HepG2 (cell line): ENCODE results near the gene RASSF4.

Experiments
- HDAC2 ChIP-seq: sonication (generic); formaldehyde crosslinking; IDR thresholded peaks from 2 replicates; pipeline ENCODE4 v1.4.0; 2020; ENCODE audit warnings: missing genetic modification reagents
- HNRNPUL1 ChIP-seq: fragments of 200-400 bp; formaldehyde crosslinking; IDR thresholded peaks from 2 replicates; pipeline ENCODE4 v1.6.1; 2017; ENCODE audit warnings: low read depth, mild to moderate bottlenecking, low read length, moderate library complexity
- PHF8 ChIP-seq: sonication (generic); formaldehyde crosslinking; IDR thresholded peaks from 2 replicates; pipeline ENCODE4 v1.5.0; 2020; ENCODE audit warnings: missing genetic modification reagents
- RAD21 ChIP-seq: fragments of 450-650 bp; formaldehyde crosslinking; IDR thresholded peaks from 2 replicates; pipeline ENCODE4 v1.5.0; 2020; ENCODE audit warnings: mild to moderate bottlenecking
- SMYD3 ChIP-seq: sonication (generic); formaldehyde crosslinking; IDR thresholded peaks from 2 replicates; pipeline ENCODE4 v1.8.1; 2023; ENCODE audit warnings: mild to moderate bottlenecking, missing genetic modification reagents
- ZFX ChIP-seq: sonication (generic); formaldehyde crosslinking; IDR thresholded peaks from 2 replicates; pipeline ENCODE4 v1.4.0; 2020; ENCODE audit warnings: mild to moderate bottlenecking, low read depth, missing genetic modification reagents, moderate library complexity
- TF ChIP-seq, protein P1 (sequence below): sonication (generic); formaldehyde crosslinking; IDR thresholded peaks from 2 replicates; pipeline ENCODE4 v1.8.0; 2022; ENCODE audit warnings: mild to moderate bottlenecking, missing genetic modification reagents; ENCODE audit not compliant: insufficient replicate concordance
- TF ChIP-seq, protein P2 (sequence below): IDR thresholded peaks from 2 replicates; pipeline ENCODE4 v1.6.1; 2018; ENCODE audit warnings: missing genetic modification reagents
- TF ChIP-seq, protein P3 (sequence below): sonication (generic); formaldehyde crosslinking; IDR thresholded peaks from 2 replicates; pipeline ENCODE4 v1.5.1; 2020; ENCODE audit warnings: missing genetic modification reagents, mild to moderate bottlenecking, borderline replicate concordance
- TF ChIP-seq, protein P4 (sequence below): sonication (generic); formaldehyde crosslinking; IDR thresholded peaks from 2 replicates; pipeline ENCODE4 v1.5.1; 2020; ENCODE audit warnings: missing genetic modification reagents, mild to moderate bottlenecking, borderline replicate concordance

DNA sequence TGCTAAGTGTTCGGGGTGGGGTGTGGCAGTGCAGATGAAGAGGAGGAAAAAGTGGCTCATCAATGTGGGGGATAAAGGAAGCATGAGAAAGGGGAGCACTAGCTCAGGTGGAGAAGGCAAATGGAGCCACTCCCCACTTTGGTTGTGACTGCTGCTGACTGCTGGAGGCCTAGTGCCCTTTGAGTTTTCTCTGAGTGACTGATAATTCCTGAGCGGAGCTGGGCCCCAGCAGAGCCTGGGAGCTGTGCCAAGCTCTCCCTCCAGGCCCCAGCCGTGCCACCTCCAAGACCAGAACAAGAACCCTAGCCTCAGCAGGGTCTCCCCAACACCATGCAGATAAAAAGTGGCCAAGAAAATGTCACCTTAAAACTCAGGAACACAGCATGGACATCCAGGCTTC, 9.7 kb upstream of the RASSF4 start:
- TF ChIP-seq HDAC2 (CRISPR knock-in tag) (no peak), ZFX (CRISPR knock-in tag) (peak; percentile 71), PHF8 (CRISPR knock-in tag) (0 out of 2 replicates have a peak, but pooled peaks have one; percentile 24), HNRNPUL1 (no peak), RAD21 (CRISPR knock-in tag) (no peak), SMYD3 (CRISPR knock-in tag) (no peak)
- TF ChIP-seq, protein P1, sequence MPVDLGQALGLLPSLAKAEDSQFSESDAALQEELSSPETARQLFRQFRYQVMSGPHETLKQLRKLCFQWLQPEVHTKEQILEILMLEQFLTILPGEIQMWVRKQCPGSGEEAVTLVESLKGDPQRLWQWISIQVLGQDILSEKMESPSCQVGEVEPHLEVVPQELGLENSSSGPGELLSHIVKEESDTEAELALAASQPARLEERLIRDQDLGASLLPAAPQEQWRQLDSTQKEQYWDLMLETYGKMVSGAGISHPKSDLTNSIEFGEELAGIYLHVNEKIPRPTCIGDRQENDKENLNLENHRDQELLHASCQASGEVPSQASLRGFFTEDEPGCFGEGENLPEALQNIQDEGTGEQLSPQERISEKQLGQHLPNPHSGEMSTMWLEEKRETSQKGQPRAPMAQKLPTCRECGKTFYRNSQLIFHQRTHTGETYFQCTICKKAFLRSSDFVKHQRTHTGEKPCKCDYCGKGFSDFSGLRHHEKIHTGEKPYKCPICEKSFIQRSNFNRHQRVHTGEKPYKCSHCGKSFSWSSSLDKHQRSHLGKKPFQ (CRISPR knock-in tag): no peak
- TF ChIP-seq, protein P2, sequence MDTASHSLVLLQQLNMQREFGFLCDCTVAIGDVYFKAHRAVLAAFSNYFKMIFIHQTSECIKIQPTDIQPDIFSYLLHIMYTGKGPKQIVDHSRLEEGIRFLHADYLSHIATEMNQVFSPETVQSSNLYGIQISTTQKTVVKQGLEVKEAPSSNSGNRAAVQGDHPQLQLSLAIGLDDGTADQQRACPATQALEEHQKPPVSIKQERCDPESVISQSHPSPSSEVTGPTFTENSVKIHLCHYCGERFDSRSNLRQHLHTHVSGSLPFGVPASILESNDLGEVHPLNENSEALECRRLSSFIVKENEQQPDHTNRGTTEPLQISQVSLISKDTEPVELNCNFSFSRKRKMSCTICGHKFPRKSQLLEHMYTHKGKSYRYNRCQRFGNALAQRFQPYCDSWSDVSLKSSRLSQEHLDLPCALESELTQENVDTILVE (CRISPR knock-in tag): no peak
- TF ChIP-seq, protein P3, sequence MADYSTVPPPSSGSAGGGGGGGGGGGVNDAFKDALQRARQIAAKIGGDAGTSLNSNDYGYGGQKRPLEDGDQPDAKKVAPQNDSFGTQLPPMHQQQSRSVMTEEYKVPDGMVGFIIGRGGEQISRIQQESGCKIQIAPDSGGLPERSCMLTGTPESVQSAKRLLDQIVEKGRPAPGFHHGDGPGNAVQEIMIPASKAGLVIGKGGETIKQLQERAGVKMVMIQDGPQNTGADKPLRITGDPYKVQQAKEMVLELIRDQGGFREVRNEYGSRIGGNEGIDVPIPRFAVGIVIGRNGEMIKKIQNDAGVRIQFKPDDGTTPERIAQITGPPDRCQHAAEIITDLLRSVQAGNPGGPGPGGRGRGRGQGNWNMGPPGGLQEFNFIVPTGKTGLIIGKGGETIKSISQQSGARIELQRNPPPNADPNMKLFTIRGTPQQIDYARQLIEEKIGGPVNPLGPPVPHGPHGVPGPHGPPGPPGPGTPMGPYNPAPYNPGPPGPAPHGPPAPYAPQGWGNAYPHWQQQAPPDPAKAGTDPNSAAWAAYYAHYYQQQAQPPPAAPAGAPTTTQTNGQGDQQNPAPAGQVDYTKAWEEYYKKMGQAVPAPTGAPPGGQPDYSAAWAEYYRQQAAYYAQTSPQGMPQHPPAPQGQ (CRISPR knock-in tag): no peak
- TF ChIP-seq, protein P4, sequence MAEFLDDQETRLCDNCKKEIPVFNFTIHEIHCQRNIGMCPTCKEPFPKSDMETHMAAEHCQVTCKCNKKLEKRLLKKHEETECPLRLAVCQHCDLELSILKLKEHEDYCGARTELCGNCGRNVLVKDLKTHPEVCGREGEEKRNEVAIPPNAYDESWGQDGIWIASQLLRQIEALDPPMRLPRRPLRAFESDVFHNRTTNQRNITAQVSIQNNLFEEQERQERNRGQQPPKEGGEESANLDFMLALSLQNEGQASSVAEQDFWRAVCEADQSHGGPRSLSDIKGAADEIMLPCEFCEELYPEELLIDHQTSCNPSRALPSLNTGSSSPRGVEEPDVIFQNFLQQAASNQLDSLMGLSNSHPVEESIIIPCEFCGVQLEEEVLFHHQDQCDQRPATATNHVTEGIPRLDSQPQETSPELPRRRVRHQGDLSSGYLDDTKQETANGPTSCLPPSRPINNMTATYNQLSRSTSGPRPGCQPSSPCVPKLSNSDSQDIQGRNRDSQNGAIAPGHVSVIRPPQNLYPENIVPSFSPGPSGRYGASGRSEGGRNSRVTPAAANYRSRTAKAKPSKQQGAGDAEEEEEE: no peak
